Measurements from ENCODE around the gene NLGN4Y.
"Not testable (repeated sequence)": the region's sequence is repeated elsewhere in the genome, so short reads cannot be mapped to it uniquely, and the experiment has no call there.

NLGN4Y gene

GRCh38 chrY:14829366-14829885 is 305.1 kb downstream of the NLGN4Y start:
- no peak overlapping the region for H3K27ac ChIP-seq (ENCODE audit: insufficient read depth in 1 of 2, low read depth in 1 of 2, low read length in 2 of 2, poor library complexity in 1 of 2, severe bottlenecking in 2 of 2)
- no peaks in the 10 kb centered on the region for H3K9me3 ChIP-seq (ENCODE audit: control extremely low read depth in 1 of 5, control insufficient read depth in 4 of 5, insufficient read depth in 2 of 5, low read depth in 1 of 5, low read length in 4 of 5)
- ChIA-PET CTCF (no interaction called here), POLR2A (no interaction called here)
- no peak for DNase-seq
- no peaks in the 10 kb centered on the region for H3K4me1 ChIP-seq (ENCODE audit: control extremely low read depth in 1 of 4, control insufficient read depth in 4 of 4, insufficient read depth in 4 of 4, low read length in 3 of 4)
- no peak overlapping the region for H3K4me3 ChIP-seq (ENCODE audit: control insufficient read depth in 1 of 7, extremely low read depth in 1 of 7, insufficient read depth in 4 of 7, low read depth in 2 of 7, low read length in 6 of 7)
- no CpG with 5 or more reads among the region's 9 CpGs for WGBS (ENCODE audit: insufficient coverage)
- H3K36me3 ChIP-seq (ENCODE audit: control insufficient read depth in 4 of 4, insufficient read depth in 4 of 4, low read length in 3 of 4): no peaks in the 10 kb centered on the region
- H3K27me3 ChIP-seq (replicated peaks in 2 of 5; ENCODE audit: control insufficient read depth in 4 of 5, insufficient read depth in 5 of 5, low read length in 4 of 5): no peaks in the 10 kb centered on the region

DNA sequence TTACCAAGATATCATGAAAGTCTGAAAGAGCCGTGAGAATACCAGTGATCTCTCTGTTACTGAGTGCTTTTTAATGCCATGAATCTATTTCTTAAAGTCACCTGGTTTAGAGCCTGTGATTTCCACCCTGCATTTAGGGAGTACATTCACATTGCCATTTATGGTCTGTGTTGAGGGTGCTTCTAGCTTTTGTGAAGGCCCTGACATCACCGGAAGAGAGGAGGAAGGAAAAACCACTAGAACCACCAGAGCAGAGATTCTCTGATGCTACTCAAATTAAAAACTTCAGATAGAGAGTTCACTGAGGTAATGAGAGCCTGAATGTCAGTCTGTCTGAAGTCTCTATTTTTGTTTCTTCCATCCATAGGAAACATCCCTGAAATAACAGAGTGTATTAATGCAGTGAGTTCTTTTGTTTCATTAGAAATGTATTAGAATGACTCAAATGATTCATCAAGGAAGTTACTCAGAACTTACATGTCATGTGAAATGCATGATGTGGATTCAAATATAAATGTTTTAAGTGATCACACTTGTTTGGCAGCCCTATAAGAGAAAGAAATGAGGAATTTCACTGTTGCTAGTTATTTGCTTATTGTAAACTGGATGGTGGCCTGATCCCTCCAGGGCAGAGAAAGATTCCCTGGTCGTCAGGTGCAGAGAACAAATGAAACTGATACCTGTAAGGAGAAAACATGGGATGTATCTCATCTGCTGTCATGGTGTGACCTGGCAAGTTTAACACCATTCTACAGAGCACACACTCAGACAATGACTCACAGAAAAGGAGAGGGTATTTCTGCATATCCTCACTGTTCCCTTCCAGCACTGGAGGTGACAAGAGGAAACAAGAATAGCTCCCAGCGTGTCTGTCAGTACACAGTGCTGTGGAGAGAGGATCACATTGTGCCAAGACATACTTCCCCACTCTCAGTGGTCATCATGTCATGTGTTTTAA is 310.1 kb downstream of the NLGN4Y start:
- no CpG with 5 or more reads among the region's 4 CpGs for WGBS (ENCODE audit: insufficient coverage)

GRCh38 chrY:14837466-14837865 is 313.1 kb downstream of the NLGN4Y start:
- Histone ChIP-seq H3K36me3 (ENCODE audit: control insufficient read depth in 4 of 4, insufficient read depth in 4 of 4, low read length in 3 of 4) (no peaks in the 10 kb centered on the region), H3K27ac (ENCODE audit: insufficient read depth in 1 of 2, low read depth in 1 of 2, low read length in 2 of 2, poor library complexity in 1 of 2, severe bottlenecking in 2 of 2) (no peak overlapping the region), H3K4me1 (ENCODE audit: control extremely low read depth in 1 of 4, control insufficient read depth in 4 of 4, insufficient read depth in 4 of 4, low read length in 3 of 4) (no peaks in the 10 kb centered on the region), H3K27me3 (replicated peaks in 2 of 5; ENCODE audit: control insufficient read depth in 4 of 5, insufficient read depth in 5 of 5, low read length in 4 of 5) (no peaks in the 10 kb centered on the region), H3K9me3 (ENCODE audit: control extremely low read depth in 1 of 5, control insufficient read depth in 4 of 5, insufficient read depth in 2 of 5, low read depth in 1 of 5, low read length in 4 of 5) (no peaks in the 10 kb centered on the region), H3K4me3 (ENCODE audit: control insufficient read depth in 1 of 7, extremely low read depth in 1 of 7, insufficient read depth in 4 of 7, low read depth in 2 of 7, low read length in 6 of 7) (no peak overlapping the region)
- ChIA-PET CTCF (no interaction called here), POLR2A (no interaction called here)
- no peak for DNase-seq
- WGBS (ENCODE audit: insufficient coverage): no CpG with 5 or more reads among the region's 3 CpGs

More for the DNA sequence above, 310.1 kb downstream of the NLGN4Y start:
- no peak for DNase-seq
- ChIA-PET POLR2A (no interaction called here), CTCF (no interaction called here)
- no peaks in the 10 kb centered on the region for H3K9me3 ChIP-seq (ENCODE audit: control extremely low read depth in 1 of 5, control insufficient read depth in 4 of 5, insufficient read depth in 2 of 5, low read depth in 1 of 5, low read length in 4 of 5)
- H3K27me3 ChIP-seq (replicated peaks in 2 of 5; ENCODE audit: control insufficient read depth in 4 of 5, insufficient read depth in 5 of 5, low read length in 4 of 5): no peaks in the 10 kb centered on the region
- H3K27ac ChIP-seq (ENCODE audit: insufficient read depth in 1 of 2, low read depth in 1 of 2, low read length in 2 of 2, poor library complexity in 1 of 2, severe bottlenecking in 2 of 2): no peak overlapping the region
- H3K4me3 ChIP-seq (ENCODE audit: control insufficient read depth in 1 of 7, extremely low read depth in 1 of 7, insufficient read depth in 4 of 7, low read depth in 2 of 7, low read length in 6 of 7): no peak overlapping the region
- no peaks in the 10 kb centered on the region for H3K36me3 ChIP-seq (ENCODE audit: control insufficient read depth in 4 of 4, insufficient read depth in 4 of 4, low read length in 3 of 4)
- no peaks in the 10 kb centered on the region for H3K4me1 ChIP-seq (ENCODE audit: control extremely low read depth in 1 of 4, control insufficient read depth in 4 of 4, insufficient read depth in 4 of 4, low read length in 3 of 4)

DNA sequence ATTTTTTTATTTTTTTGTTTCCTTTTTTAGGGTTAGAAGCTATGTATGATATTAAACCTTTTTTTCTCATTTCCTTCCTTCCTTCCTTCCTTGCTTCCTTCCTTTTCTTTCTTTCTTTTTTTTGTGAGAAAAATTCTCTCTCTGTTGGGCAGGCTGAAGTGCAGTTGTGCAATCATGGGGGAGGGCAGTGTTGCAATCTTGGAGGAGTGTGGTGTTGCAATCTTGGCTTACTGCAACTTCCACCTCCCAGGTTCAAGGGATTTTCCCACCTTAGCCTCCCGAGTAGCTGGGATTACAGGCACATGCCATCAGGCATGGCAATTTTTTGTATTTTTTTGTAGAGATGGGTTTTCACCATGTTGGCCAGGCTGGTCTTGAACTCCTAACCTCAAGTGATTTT is 326.4 kb downstream of the NLGN4Y start:
- no peak for DNase-seq
- Histone ChIP-seq H3K4me3 (ENCODE audit: control insufficient read depth in 1 of 7, extremely low read depth in 1 of 7, insufficient read depth in 4 of 7, low read depth in 2 of 7, low read length in 6 of 7) (no peak overlapping the region), H3K36me3 (ENCODE audit: control insufficient read depth in 4 of 4, insufficient read depth in 4 of 4, low read length in 3 of 4) (no peaks in the 10 kb centered on the region), H3K27ac (ENCODE audit: insufficient read depth in 1 of 2, low read depth in 1 of 2, low read length in 2 of 2, poor library complexity in 1 of 2, severe bottlenecking in 2 of 2) (no peak overlapping the region), H3K9me3 (ENCODE audit: control extremely low read depth in 1 of 5, control insufficient read depth in 4 of 5, insufficient read depth in 2 of 5, low read depth in 1 of 5, low read length in 4 of 5) (no peaks in the 10 kb centered on the region), H3K4me1 (ENCODE audit: control extremely low read depth in 1 of 4, control insufficient read depth in 4 of 4, insufficient read depth in 4 of 4, low read length in 3 of 4) (no peaks in the 10 kb centered on the region), H3K27me3 (replicated peaks in 2 of 5; ENCODE audit: control insufficient read depth in 4 of 5, insufficient read depth in 5 of 5, low read length in 4 of 5) (no peaks in the 10 kb centered on the region)
- CTCF ChIA-PET: no interaction called here
- POLR2A ChIA-PET: no interaction called here
- WGBS (ENCODE audit: insufficient coverage): no CpG with 5 or more reads among the region's 1 CpG

GRCh38 chrY:14860448-14860847 is 336.1 kb downstream of the NLGN4Y start:
- ChIA-PET CTCF (no interaction called here), POLR2A (no interaction called here)

DNA sequence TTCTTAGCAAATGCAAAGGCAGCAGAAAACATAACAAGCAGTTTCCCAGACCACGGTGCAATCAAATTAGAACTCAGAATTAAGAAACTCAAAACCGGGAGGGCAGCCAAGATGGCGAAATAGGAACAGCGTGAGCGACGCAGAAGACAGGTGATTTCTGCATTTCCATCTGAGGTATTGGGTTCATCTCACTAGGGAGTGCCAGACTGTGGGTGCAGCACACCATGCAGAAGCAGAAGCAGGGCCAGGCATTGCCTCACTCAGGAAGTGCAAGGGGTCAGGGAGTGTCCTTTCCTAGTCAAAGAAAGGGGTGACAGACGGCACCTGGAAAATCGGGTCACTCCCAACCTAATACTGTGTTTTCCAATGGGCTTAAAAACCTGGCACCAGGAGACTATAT is 336.7 kb downstream of the NLGN4Y start:
- WGBS (ENCODE audit: insufficient coverage): no CpG with 5 or more reads among the region's 8 CpGs
- DNase-seq; CTCF ChIA-PET; H3K27me3 ChIP-seq (replicated peaks in 2 of 5; ENCODE audit: control insufficient read depth in 4 of 5, insufficient read depth in 5 of 5, low read length in 4 of 5); H3K4me3 ChIP-seq (ENCODE audit: control insufficient read depth in 1 of 7, extremely low read depth in 1 of 7, insufficient read depth in 4 of 7, low read depth in 2 of 7, low read length in 6 of 7); H3K4me1 ChIP-seq (ENCODE audit: control extremely low read depth in 1 of 4, control insufficient read depth in 4 of 4, insufficient read depth in 4 of 4, low read length in 3 of 4); POLR2A ChIA-PET; H3K27ac ChIP-seq (ENCODE audit: insufficient read depth in 1 of 2, low read depth in 1 of 2, low read length in 2 of 2, poor library complexity in 1 of 2, severe bottlenecking in 2 of 2); H3K9me3 ChIP-seq (ENCODE audit: control extremely low read depth in 1 of 5, control insufficient read depth in 4 of 5, insufficient read depth in 2 of 5, low read depth in 1 of 5, low read length in 4 of 5); H3K36me3 ChIP-seq (ENCODE audit: control insufficient read depth in 4 of 4, insufficient read depth in 4 of 4, low read length in 3 of 4): not testable (repeated sequence)

More at GRCh38 chrY:14860448-14860847, 336.1 kb downstream of the NLGN4Y start:
- no peaks in the 10 kb centered on the region for H3K9me3 ChIP-seq (ENCODE audit: control extremely low read depth in 1 of 5, control insufficient read depth in 4 of 5, insufficient read depth in 2 of 5, low read depth in 1 of 5, low read length in 4 of 5)
- no peak overlapping the region for H3K4me3 ChIP-seq (ENCODE audit: control insufficient read depth in 1 of 7, extremely low read depth in 1 of 7, insufficient read depth in 4 of 7, low read depth in 2 of 7, low read length in 6 of 7)
- H3K27ac ChIP-seq (ENCODE audit: insufficient read depth in 1 of 2, low read depth in 1 of 2, low read length in 2 of 2, poor library complexity in 1 of 2, severe bottlenecking in 2 of 2): no peak overlapping the region
- DNase-seq: no peak
- H3K36me3 ChIP-seq (ENCODE audit: control insufficient read depth in 4 of 4, insufficient read depth in 4 of 4, low read length in 3 of 4): no peaks in the 10 kb centered on the region
- H3K4me1 ChIP-seq (ENCODE audit: control extremely low read depth in 1 of 4, control insufficient read depth in 4 of 4, insufficient read depth in 4 of 4, low read length in 3 of 4): no peaks in the 10 kb centered on the region
- H3K27me3 ChIP-seq (replicated peaks in 2 of 5; ENCODE audit: control insufficient read depth in 4 of 5, insufficient read depth in 5 of 5, low read length in 4 of 5): no peaks in the 10 kb centered on the region

DNA sequence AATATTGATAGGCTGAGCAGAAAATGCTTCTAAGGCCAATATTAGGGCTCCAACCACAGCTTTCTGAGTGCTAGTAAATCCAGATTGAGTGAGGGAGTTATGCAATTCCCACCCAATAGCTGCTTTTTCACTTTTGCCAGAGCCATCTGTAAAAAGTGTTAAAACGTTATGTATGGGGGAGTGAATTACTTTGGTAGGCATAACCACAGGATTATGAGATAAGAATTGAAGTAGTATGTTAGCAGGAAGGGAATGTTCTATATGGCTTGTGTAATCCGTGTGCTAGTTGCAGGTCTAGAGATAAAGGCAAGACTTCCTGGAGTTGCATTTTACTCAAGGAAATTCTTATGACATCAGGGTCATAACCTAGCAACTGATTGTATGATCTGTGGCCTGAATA is 347.6 kb downstream of the NLGN4Y start:
- DNase-seq: no peak
- H3K9me3 ChIP-seq (ENCODE audit: control extremely low read depth in 1 of 5, control insufficient read depth in 4 of 5, insufficient read depth in 2 of 5, low read depth in 1 of 5, low read length in 4 of 5): no peaks in the 10 kb centered on the region
- ChIA-PET CTCF (no interaction called here), POLR2A (no interaction called here)
- H3K36me3 ChIP-seq (ENCODE audit: control insufficient read depth in 4 of 4, insufficient read depth in 4 of 4, low read length in 3 of 4): no peaks in the 10 kb centered on the region
- no peaks in the 10 kb centered on the region for H3K27me3 ChIP-seq (replicated peaks in 2 of 5; ENCODE audit: control insufficient read depth in 4 of 5, insufficient read depth in 5 of 5, low read length in 4 of 5)
- no peak overlapping the region for H3K27ac ChIP-seq (ENCODE audit: insufficient read depth in 1 of 2, low read depth in 1 of 2, low read length in 2 of 2, poor library complexity in 1 of 2, severe bottlenecking in 2 of 2)
- no CpG with 5 or more reads among the region's 2 CpGs for WGBS (ENCODE audit: insufficient coverage)
- H3K4me3 ChIP-seq (ENCODE audit: control insufficient read depth in 1 of 7, extremely low read depth in 1 of 7, insufficient read depth in 4 of 7, low read depth in 2 of 7, low read length in 6 of 7): no peak overlapping the region
- H3K4me1 ChIP-seq (ENCODE audit: control extremely low read depth in 1 of 4, control insufficient read depth in 4 of 4, insufficient read depth in 4 of 4, low read length in 3 of 4): no peaks in the 10 kb centered on the region
